Thyroid gland (tissue), 4 donors: ENCODE results near the gene RAPGEF1.

Experiments
- CTCF ChIP-seq, 6 experiments: fragments of 200-600 bp in 3 of 6; fragments of 450-650 bp in 3 of 6; sonication (generic) in 3 of 6; IDR thresholded peaks; one replicate each; pipeline ENCODE4 v1.5.1; 2016 to 2019; ENCODE audit warnings: antibody characterized with exemption in 6 of 6, mild to moderate bottlenecking in 2 of 6, inconsistent platforms in 1 of 6, moderate library complexity in 1 of 6
- POLR2A ChIP-seq, 2 donors: fragments of 450-650 bp; IDR thresholded peaks; one replicate each; pipeline ENCODE4 v1.6.1; 2017; ENCODE audit warnings: antibody characterized with exemption in 2 of 2, mild to moderate bottlenecking in 2 of 2, moderate library complexity in 1 of 2

GRCh38 chr9:131675437-131676022 is 64.3 kb downstream of the RAPGEF1 start:
- TF ChIP-seq CTCF (IDR thresholded peaks at IDR 0.05) (no peak), POLR2A (IDR thresholded peaks at IDR 0.05) (no peak)
